Bronchial epithelial cell (primary cell): Measurements from ENCODE around the gene GMPR. TPM values are rescaled to one million over a fixed set of nuclear protein-coding genes. Genes with fewer than 3 reads are reported as not detected.

Source experiments
- DNase-seq: peaks from one replicate; pipeline ENCODE4 v3.0.0-alpha.2; 2010; ENCODE audit warnings: low read depth
- FAIRE-seq: peaks from 2 replicates; lab custom pipeline; 2011; peaks lifted over from hg19 to GRCh38; lab: Jason Lieb, UNC
- H3K27me3 ChIP-seq: 2 replicates; pipeline ENCODE4 v1.5.1; 2011; ENCODE audit warnings: low read length; ENCODE audit not compliant: control insufficient read depth, insufficient read depth
- H3K36me3 ChIP-seq: 2 replicates; pipeline ENCODE4 v1.5.1; 2011; ENCODE audit warnings: low read length; ENCODE audit not compliant: control insufficient read depth, insufficient read depth
- H3K4me3 ChIP-seq: 2 replicates; pipeline ENCODE4 v1.5.1; 2011; ENCODE audit warnings: mild to moderate bottlenecking, low read depth, low read length, control low read depth
- CTCF ChIP-seq: IDR thresholded peaks from 2 replicates; pipeline ENCODE4 v1.5.1; 2011; ENCODE audit warnings: mild to moderate bottlenecking, moderate library complexity, low read length, control low read depth, inconsistent platforms; ENCODE audit not compliant: insufficient read depth, severe bottlenecking
- total RNA-seq: library from RNA; depleted of rRNA; stranded (reverse); fragments of >200 nt; gene quantifications from 2 replicates; pipeline ENCODE4 v1.2.1, GENCODE V29; 2014

Gene GMPR
- total RNA-seq, 1 donor from 2014 or later = 0.53 TPM

- no peak for FAIRE-seq
- H3K36me3 ChIP-seq = no peaks in the 10 kb centered on the region
- peak; percentile 69 for DNase-seq
- no peaks in the 10 kb centered on the region for H3K27me3 ChIP-seq
- TF ChIP-seq CTCF = no peak
- H3K4me3 ChIP-seq = no peak overlapping the region
These were observed 80.2 kb downstream of the GMPR start for GRCh38 chr6:16318538-16318937.

- no peak for TF ChIP-seq CTCF
- Histone ChIP-seq H3K36me3 (no peaks in the 10 kb centered on the region), H3K4me3 (no peak overlapping the region), H3K27me3 (no peaks in the 10 kb centered on the region)
- DNase-seq (no peak), FAIRE-seq (no peak)
These were observed 80.8 kb downstream of the GMPR start for GRCh38 chr6:16318953-16319720.

GRCh38 chr6:16319813-16320532 is 81.6 kb downstream of the GMPR start:
- Histone ChIP-seq H3K36me3 (no peaks in the 10 kb centered on the region), H3K4me3 (no peak overlapping the region), H3K27me3 (no peaks in the 10 kb centered on the region)
- no peak for TF ChIP-seq CTCF
- DNase-seq (peak; percentile 88), FAIRE-seq (no peak)

GRCh38 chr6:16320533-16321340 is 82.3 kb downstream of the GMPR start:
- TF ChIP-seq CTCF = no peak
- FAIRE-seq = no peak

GRCh38 chr6:16321341-16321710 is 82.9 kb downstream of the GMPR start:
- H3K27me3 ChIP-seq = no peaks in the 10 kb centered on the region
- DNase-seq (no peak), FAIRE-seq (no peak)
- TF ChIP-seq CTCF = no peak
- peaks cover 2% of the 10 kb centered on the region for H3K36me3 ChIP-seq
- no peak overlapping the region for H3K4me3 ChIP-seq

More at GRCh38 chr6:16320533-16321340, 82.3 kb downstream of the GMPR start:
- DNase-seq = no peak
- Histone ChIP-seq H3K36me3 (no peaks in the 10 kb centered on the region), H3K27me3 (no peaks in the 10 kb centered on the region), H3K4me3 (no peak overlapping the region)
